Stimulated activated CD8-positive, alpha-beta memory T cell treated with anti-CD3 and anti-CD28 coated beads, Interleukin-7, amount 100 ng/mL, for 24 hours (primary cell): ENCODE data around the gene ZNHIT2.
"Not testable (repeated sequence)": the region's sequence is repeated elsewhere in the genome, so short reads cannot be mapped to it uniquely, and the experiment has no call there.

Source experiments
- DNase-seq: peaks from one replicate; pipeline ENCODE4 v3.0.0-alpha.2; 2020; ENCODE audit warnings: low read depth

Gene ZNHIT2

GRCh38 chr11:65119670-65119995 lies 2.1 kb upstream of the ZNHIT2 start:
- DNase-seq = no peak

- DNase-seq = not testable (repeated sequence)
Measured at GRCh38 chr11:65118891-65119669, 1.6 kb upstream of the ZNHIT2 start.

GRCh38 chr11:65118097-65118837 lies 766 bp upstream of the ZNHIT2 start:
- DNase-seq = no peak

GRCh38 chr11:65116370-65117205 lies 913 bp downstream of the ZNHIT2 start:
- peak; percentile 36 for DNase-seq

- DNase-seq = no peak
Measured at GRCh38 chr11:65115361-65116082, 2.0 kb downstream of the ZNHIT2 start.

- no peak for DNase-seq
Measured at GRCh38 chr11:65114538-65115171, 2.8 kb downstream of the ZNHIT2 start.

GRCh38 chr11:65113839-65114238 lies 3.7 kb downstream of the ZNHIT2 start:
- DNase-seq = no peak

GRCh38 chr11:65113361-65113756 lies 4.1 kb downstream of the ZNHIT2 start:
- no peak for DNase-seq

- peak; percentile 39 for DNase-seq
Measured at GRCh38 chr11:65112546-65113360, 4.7 kb downstream of the ZNHIT2 start.

- DNase-seq = peak; percentile 86
Measured at GRCh38 chr11:65111744-65112545, 5.6 kb downstream of the ZNHIT2 start, which contains the start of gene TM7SF2. TM7SF2 (plus strand) TSS chr11:65111872; CDS start chr11:65112016, 144 bp downstream.

GRCh38 chr11:65111159-65111743 lies 6.2 kb downstream of the ZNHIT2 start:
- DNase-seq = no peak

GRCh38 chr11:65110354-65110861 lies 7.1 kb downstream of the ZNHIT2 start:
- peak; percentile 97 for DNase-seq

- DNase-seq = no peak
Measured at GRCh38 chr11:65109231-65110198, 8.0 kb downstream of the ZNHIT2 start.

GRCh38 chr11:65108469-65109123 lies 8.9 kb downstream of the ZNHIT2 start:
- no peak for DNase-seq

GRCh38 chr11:65107751-65108468 lies 9.6 kb downstream of the ZNHIT2 start:
- no peak for DNase-seq

- DNase-seq = no peak
Measured at GRCh38 chr11:65107078-65107477, 10.4 kb downstream of the ZNHIT2 start.

- no peak for DNase-seq
Measured at GRCh38 chr11:65104628-65105027, 12.9 kb downstream of the ZNHIT2 start.
